GM10266 (cell line): ENCODE results near the gene UNC50.

Source experiments
- DNase-seq: peaks from one replicate; pipeline ENCODE4 v3.0.0; 2012; ENCODE audit errors: extremely low spot score
- TF ChIP-seq, protein P1 (sequence below): IDR thresholded peaks from 2 replicates; pipeline ENCODE4 v1.5.1; 2012; ENCODE audit warnings: mild to moderate bottlenecking, low read depth; ENCODE audit not compliant: control insufficient read depth, insufficient read depth; ENCODE audit errors: missing control alignments

The UNC50 gene

DNA sequence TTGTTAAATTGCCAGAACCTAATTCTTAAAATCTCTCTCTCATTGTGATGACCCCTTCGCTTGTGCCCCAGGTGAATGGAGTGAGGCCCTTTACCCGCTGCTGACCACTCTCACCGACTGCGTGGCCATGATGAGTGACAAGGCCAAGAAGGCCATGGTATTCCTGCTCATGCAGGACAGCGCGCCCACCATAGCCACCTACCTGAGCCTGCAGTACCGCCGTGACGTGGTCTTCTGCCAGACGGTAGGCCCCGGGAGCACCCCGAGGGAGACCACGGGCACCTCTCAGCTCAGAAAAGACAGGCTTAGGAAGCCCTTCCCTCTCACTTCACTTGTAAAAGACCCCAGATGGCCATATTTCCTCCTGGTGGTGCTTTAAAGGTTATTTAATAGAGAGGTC lies 45.0 kb upstream of the UNC50 start:
- no peak for DNase-seq
- TF ChIP-seq, protein P1, sequence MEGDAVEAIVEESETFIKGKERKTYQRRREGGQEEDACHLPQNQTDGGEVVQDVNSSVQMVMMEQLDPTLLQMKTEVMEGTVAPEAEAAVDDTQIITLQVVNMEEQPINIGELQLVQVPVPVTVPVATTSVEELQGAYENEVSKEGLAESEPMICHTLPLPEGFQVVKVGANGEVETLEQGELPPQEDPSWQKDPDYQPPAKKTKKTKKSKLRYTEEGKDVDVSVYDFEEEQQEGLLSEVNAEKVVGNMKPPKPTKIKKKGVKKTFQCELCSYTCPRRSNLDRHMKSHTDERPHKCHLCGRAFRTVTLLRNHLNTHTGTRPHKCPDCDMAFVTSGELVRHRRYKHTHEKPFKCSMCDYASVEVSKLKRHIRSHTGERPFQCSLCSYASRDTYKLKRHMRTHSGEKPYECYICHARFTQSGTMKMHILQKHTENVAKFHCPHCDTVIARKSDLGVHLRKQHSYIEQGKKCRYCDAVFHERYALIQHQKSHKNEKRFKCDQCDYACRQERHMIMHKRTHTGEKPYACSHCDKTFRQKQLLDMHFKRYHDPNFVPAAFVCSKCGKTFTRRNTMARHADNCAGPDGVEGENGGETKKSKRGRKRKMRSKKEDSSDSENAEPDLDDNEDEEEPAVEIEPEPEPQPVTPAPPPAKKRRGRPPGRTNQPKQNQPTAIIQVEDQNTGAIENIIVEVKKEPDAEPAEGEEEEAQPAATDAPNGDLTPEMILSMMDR, result no peak

DNA sequence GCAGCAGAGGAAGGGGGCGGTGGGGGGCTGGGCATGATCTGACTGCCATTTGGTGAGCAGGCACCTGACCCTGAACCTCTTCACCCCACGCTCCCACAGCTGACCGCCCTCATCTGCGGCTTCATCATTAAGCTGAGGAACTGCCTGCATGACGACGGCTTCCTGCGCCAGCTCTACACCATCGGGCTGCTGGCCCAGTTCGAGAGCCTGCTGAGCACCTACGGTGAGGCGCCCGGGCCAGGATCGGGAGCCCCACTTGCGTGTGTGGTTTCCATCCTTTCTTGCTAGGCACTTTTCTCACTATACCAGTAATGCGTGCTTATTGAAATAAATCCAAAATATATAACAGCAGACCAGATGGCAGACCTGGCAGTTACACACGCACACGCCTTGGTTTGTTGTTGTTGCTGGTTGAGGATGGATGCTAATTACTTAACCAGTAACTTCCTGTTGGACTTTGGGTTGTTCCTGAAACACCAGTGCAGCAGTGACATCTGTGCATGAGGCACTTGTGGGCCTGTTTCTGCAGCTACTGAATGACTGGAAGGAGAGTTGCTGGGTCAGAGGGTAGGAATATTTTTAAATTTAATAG lies 43.8 kb upstream of the UNC50 start:
- TF ChIP-seq, protein P1, result no peak
- no peak for DNase-seq

DNA sequence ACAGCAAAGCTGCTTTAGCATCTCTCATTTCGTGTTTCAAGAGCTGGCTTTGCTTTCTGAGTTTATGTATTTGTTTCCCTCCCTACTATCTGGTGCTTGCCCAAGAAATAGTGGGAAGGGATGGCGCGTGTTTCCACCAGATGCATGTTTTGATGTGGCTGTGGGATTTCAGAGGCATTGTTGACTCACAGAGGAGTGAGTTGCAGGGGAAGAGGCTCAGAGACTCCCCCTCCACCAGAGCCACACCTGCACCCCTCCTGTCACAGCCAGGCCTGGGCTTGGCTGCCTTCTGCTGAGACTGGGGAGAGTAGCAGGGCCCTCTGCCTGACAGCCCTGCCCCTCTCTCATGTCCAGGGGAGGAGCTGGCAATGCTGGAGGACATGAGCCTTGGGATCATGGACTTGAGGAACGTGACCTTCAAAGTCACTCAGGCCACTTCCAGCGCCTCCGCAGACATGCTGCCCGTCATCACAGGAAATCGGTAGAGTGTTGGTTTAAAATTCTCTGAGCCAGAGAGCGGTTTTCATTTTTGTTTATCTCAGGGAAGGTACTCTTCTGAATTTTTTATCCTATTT lies 43.0 kb upstream of the UNC50 start:
- TF ChIP-seq, protein P1, result no peak

DNA sequence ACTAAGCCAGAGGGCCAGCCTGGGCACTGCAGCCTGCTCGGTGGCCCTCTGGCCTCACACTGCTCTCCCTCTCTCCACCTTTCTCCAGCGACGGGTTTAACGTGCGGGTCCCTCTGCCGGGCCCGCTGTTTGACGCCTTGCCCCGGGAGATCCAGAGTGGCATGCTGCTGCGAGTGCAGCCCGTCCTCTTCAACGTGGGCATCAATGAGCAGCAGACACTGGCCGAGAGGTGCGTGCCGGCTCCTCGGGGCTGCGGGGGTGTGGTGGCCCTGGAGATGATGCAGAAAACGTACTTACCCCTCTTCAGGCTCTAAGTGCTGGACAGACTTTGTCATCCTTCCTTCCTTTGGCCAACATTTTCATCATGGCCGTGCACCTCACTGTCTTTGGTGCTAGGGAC lies 42.4 kb upstream of the UNC50 start:
- TF ChIP-seq, protein P1, result no peak
- no peak for DNase-seq

More for the DNA sequence above, 43.0 kb upstream of the UNC50 start:
- no peak for DNase-seq

DNA sequence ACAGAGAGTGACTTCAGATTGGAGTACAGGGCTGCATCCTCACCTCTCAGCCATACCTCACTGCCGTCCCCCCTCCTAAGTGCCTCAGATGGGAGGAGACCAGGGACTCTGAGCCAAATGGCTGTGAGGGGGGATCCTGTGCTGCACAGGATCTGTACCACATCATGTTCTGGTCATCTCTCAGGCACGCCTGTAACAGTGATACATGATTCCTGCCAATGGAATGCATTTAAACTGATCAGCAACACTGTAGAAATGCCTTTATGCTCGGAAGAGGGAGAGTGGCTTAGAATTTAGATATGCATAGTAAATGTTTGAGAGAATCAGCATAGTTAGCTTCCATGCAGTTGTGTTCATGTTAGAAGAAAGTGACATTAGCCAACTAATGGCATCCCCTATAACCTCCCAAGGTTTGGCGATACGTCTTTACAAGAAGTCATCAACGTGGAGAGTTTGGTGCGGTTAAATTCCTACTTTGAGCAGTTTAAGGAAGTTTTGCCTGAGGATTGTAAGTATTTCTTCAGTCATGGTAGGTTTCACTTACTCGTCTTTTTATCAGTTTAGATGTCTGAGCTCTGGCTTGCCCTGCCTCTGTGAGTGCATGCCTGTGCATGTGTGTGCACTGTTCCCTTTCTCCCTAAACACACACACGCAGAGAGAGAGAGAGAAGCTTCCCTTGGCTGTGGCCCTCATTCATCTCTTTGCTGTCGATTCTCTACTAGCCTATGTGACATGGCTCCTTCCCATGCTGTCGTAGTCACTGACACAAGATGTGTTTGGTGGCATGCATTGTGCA lies 40.0 kb upstream of the UNC50 start:
- DNase-seq, result no peak
- TF ChIP-seq, protein P1, result no peak

DNA sequence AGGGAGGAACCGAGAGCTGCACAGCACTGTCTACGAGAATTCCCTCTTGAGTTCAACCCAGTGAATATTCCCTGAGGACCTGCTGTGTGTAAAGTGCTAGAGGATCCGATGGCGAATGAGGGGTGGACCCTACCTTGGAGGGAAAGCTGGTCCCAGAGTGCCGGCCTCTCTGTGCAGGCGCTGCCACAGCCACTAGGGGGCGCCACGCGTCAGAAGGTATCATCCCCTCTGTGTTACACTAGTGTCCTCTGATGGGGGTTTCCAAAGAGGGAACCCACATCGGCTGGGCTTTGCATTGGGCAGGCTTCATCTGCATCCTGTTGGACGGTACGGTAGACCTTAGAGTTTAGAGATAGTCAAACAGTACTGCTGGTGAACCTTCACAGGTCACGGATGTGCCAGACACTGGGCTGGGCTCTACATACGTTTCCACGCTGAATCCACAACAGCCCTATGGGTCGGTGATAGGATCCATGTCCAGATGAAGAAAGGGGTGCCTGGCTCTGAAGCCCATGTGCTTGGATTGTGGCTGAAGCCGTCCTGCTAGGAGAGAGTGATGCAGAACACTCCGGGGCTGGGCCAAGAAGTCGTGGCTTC lies 39.1 kb upstream of the UNC50 start:
- TF ChIP-seq, protein P1, result peak; percentile 86

More for the DNA sequence above, 39.1 kb upstream of the UNC50 start:
- peak; percentile 81 for DNase-seq
